Epithelial cell of proximal tubule (primary cell): Measurements from ENCODE around the gene NHLH2. TPM values are rescaled to one million over a fixed set of nuclear protein-coding genes. Genes with fewer than 3 reads are reported as not detected.

Source experiments
- DNase-seq: peaks from one replicate; pipeline ENCODE4 v3.0.0-alpha.2; 2011; ENCODE audit warnings: low read depth
- H3K4me3 ChIP-seq: 2 replicates; pipeline ENCODE4 v1.5.1; 2011; ENCODE audit warnings: low read depth, mild to moderate bottlenecking, low read length
- CTCF ChIP-seq: conservative IDR thresholded peaks from 2 replicates; pipeline ENCODE4 v1.5.1; 2012; ENCODE audit warnings: low read depth, mild to moderate bottlenecking, low read length
- total RNA-seq: library from RNA; depleted of rRNA; stranded (reverse); fragments of >200 nt; gene quantifications from 2 replicates; pipeline ENCODE4 v1.2.3, GENCODE V29; 2015

The NHLH2 gene
- total RNA-seq, 1 donor from 2014 or later = 0.06 TPM

- DNase-seq = peak; percentile 32
- TF ChIP-seq CTCF = peak; percentile 86
- no peak overlapping the region for H3K4me3 ChIP-seq
These were observed 33.2 kb downstream of the NHLH2 start for GRCh38 chr1:115807723-115808122.

- H3K4me3 ChIP-seq = no peak overlapping the region
- no peak for DNase-seq
- no peak for TF ChIP-seq CTCF
These were observed 35.3 kb downstream of the NHLH2 start for GRCh38 chr1:115805597-115805996.

- no peak for DNase-seq
- no peak for TF ChIP-seq CTCF
- no peak overlapping the region for H3K4me3 ChIP-seq
These were observed 38.5 kb downstream of the NHLH2 start for GRCh38 chr1:115802416-115802815.

- H3K4me3 ChIP-seq = no peak overlapping the region
- DNase-seq = no peak
- no peak for TF ChIP-seq CTCF
These were observed 43.4 kb downstream of the NHLH2 start for GRCh38 chr1:115797486-115797885.

- no peak for TF ChIP-seq CTCF
- no peak for DNase-seq
These were observed 44.0 kb downstream of the NHLH2 start for GRCh38 chr1:115796897-115797296.

GRCh38 chr1:115796036-115796435 lies 44.9 kb downstream of the NHLH2 start:
- TF ChIP-seq CTCF = no peak
- no peak for DNase-seq
- no peak overlapping the region for H3K4me3 ChIP-seq

More at GRCh38 chr1:115796897-115797296, 44.0 kb downstream of the NHLH2 start:
- no peak overlapping the region for H3K4me3 ChIP-seq

- no peak for DNase-seq
- no peak overlapping the region for H3K4me3 ChIP-seq
- no peak for TF ChIP-seq CTCF
These were observed 45.8 kb downstream of the NHLH2 start for GRCh38 chr1:115794976-115795639.
